ENCODE data around the gene RPL15.
"Not testable (repeated sequence)": the region's sequence is repeated elsewhere in the genome, so short reads cannot be mapped to it uniquely, and the experiment has no call there.

Gene RPL15

DNA sequence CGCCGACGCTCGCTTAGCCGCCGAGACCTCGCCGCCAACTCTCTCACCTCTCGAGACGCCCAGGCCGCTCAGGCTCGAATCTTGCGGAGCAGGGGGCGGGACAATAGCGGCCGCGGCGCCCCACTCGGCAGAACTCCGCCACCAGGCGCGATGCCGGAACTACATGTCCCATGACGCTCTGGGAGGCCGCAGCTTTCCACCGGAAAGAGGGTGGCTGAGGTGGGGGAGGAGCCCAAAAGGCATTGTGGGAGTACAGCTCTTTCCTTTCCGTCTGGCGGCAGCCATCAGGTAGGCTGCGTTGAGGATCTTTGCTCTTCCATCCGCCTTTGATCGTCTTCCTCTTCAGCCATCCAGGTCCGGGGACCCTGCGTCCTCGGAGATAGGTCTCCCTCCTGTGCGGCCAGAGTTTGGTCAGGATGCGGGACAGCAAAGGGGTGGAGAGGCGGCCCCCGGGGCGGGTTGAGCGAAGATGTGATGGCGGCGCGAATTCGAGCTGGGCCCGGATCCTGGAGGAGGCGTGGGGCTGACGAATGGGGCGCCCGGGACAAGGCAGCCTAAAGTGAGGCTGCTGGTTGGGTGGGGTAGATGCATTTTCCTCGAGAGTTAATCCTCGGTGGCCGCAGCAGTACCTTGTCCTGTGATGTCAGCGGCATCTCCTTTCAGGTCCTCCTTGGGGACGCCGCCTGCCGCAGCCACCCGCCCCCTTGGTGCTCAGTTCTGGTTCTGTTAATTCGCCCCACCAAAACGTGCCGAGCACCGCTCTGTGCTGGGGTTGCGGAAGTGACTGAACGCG, at the start of gene RPL15, which contains the start of gene NKIRAS1:
TSS of gene RPL15 (plus strand) at position 247 of the 793 bp plus-strand sequence. CDS start 728 bp downstream, outside the sequence.
TSS of gene NKIRAS1 (minus strand) at position 105 of the 793 bp plus-strand sequence. CDS start 6,086 bp downstream, outside the sequence.
- DNase-seq (ENCODE audit: low read depth), result peak; percentile 95

DNA sequence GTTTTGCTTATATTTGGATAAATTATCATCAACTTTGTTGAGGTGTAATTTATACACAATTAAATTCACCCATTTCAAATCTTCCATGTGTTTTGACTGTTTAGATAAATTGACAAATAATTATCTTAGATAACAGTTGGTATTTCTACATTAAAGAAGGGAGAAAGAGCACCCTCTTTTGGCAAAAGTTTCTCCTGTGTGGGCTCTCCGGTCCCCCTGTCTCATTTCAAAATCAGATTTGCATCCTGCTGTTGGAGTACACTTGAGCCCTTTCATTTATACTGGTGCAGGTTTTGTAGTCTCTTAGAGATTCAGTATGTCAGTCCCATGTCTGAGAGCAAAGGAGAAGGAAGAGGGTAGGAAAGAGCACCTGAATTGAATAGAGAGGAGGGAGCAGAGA, 49.5 kb upstream of the RPL15 start:
- DNase-seq (ENCODE audit: low read depth), result no peak

DNA sequence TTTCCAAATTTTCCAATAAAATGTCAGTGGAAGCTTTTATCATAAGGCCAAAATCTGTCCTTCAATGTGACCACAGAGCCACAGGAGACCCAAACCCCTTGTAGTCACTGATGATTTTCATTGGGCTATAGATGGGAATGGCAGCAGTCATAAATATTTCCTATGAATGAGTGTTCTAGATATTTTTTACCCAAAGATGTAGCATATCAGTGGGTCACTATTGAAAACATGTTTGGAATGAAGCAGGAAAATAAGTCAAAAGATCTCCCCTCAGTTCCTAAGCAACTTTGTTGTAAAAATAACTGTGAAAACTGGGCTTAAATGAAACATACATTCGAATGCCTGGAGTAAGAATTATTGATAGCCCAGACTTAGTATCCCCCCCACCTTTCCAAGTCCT, 49.1 kb upstream of the RPL15 start:
- no peak for DNase-seq (ENCODE audit: low read depth)

- DNase-seq (ENCODE audit: low read depth), result no peak
Measured at GRCh38 chr3:23869977-23870662, 46.8 kb upstream of the RPL15 start.

GRCh38 chr3:23870663-23871043, 46.3 kb upstream of the RPL15 start:
- not testable (repeated sequence) for DNase-seq (ENCODE audit: low read depth)

DNA sequence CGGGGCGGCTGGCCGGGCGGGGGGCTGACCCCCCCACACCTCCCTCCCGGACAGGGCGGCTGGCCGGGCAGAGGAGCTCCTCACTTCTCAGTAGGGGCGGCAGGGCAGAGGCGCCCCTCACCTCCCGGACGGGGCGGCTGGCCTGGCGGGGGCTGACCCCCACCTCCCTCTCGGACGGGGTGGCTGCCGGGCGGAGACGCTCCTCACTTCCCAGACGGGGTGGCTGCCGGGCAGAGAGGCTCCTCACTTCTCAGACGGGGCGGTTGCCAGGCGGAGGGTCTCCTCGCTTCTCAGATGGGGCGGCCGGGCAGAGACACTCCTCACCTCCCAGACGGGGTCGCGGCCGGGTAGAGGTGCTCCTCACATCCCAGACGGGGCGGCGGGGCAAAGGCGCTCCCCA, 45.6 kb upstream of the RPL15 start:
- not testable (repeated sequence) for DNase-seq (ENCODE audit: low read depth)

- no peak for DNase-seq (ENCODE audit: low read depth)
Measured at GRCh38 chr3:23872330-23872729, 44.6 kb upstream of the RPL15 start.

GRCh38 chr3:23873941-23874340, 43.0 kb upstream of the RPL15 start:
- no peak for DNase-seq (ENCODE audit: low read depth)

DNA sequence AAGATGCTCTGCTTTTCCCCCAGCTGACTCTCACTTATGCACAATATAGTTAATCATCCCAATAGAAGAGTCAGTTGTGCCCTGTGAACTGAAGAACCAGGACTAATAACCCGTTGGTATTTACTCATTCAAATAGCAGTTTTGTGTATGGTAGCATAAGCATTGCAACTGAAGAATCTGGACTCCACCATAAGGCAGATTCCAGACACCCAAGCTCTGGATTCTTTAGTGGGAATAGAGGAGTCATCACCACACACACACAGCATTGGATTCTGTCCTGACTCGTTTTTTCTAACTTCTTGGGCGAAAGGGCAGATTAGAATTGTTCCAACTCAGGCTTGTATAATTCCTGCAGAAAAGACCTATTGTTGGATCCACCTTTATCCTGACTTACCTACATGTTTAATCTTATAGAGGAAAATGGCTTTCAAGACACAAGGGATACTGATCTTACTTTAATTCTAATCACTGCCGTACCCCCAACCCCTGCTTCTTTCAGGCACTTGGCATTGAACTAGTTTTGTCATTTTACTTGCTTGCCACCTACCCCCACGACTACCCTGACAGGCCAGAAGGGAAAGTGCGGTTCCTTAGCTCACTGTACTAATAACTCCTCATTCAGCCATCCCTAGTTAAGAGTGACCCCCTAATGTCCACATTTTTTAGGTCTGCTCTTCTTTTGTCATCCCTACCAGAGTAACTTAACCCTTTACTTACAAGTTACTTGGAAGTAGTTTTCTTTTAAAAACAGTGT, 42.4 kb upstream of the RPL15 start:
- no peak for DNase-seq (ENCODE audit: low read depth)

- no peak for DNase-seq (ENCODE audit: low read depth)
Measured at GRCh38 chr3:23875113-23875725, 41.7 kb upstream of the RPL15 start.

GRCh38 chr3:23876923-23877322, 40.0 kb upstream of the RPL15 start:
- DNase-seq (ENCODE audit: low read depth), result no peak

DNA sequence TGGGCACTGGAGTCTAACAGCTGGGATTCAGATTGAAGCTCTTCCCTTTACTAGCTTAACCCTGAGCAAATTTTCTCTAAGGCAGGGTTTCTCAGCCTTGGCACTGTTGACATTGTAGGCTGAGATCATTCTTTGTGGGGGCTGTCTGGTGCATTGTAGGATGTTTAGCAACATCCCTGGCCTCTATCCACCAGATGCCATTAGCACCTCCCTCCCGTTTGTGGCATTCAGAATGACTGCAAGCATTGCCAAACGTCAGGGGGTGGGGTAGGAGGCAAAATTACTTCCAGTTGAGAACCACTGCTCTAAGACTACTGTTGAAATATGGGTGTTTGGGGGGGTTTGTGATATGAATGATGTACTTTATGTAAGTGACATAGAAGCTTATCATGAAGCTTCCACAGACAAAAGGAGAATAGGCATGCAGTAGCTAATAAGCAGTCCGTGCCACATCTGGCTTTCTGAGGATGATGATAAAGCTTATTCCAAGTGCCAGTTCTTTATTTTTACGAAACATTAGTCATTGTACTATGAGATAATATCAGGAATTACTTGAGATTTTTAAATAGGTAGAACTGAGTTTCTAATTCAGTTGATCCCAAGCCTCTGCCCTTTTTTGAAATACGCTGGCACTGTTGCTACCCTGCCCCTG, 39.5 kb upstream of the RPL15 start:
- peak; percentile 81 for DNase-seq (ENCODE audit: low read depth)

- DNase-seq (ENCODE audit: low read depth), result no peak
Measured at GRCh38 chr3:23879485-23879884, 37.4 kb upstream of the RPL15 start.

- no peak for DNase-seq (ENCODE audit: low read depth)
Measured at GRCh38 chr3:23880703-23881339, 36.1 kb upstream of the RPL15 start.

GRCh38 chr3:23881993-23882392, 34.9 kb upstream of the RPL15 start:
- DNase-seq (ENCODE audit: low read depth), result not testable (repeated sequence)

GRCh38 chr3:23882487-23882918, 34.4 kb upstream of the RPL15 start:
- no peak for DNase-seq (ENCODE audit: low read depth)

- DNase-seq (ENCODE audit: low read depth), result no peak
Measured at GRCh38 chr3:23884481-23884880, 32.5 kb upstream of the RPL15 start.

DNA sequence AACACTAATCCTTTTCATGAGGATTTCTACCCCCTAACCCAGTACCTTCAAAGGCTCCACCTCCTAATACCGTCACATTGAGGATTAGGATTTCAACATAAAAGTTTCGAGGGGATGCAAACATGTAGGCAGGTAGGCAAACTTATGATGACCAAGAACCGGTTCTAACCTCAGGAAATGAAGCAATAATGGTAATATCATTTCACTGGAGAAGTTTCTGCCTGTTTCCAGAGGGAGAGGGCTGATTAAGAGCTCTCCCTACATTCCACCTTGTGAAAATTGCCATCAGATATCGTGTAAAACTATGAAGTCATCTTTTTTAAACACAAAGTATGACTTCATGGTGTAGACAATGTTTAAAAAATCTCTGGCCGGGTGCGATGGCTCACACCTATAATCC, 31.7 kb upstream of the RPL15 start:
- no peak for DNase-seq (ENCODE audit: low read depth)

GRCh38 chr3:23886311-23886710, 30.6 kb upstream of the RPL15 start:
- no peak for DNase-seq (ENCODE audit: low read depth)

DNA sequence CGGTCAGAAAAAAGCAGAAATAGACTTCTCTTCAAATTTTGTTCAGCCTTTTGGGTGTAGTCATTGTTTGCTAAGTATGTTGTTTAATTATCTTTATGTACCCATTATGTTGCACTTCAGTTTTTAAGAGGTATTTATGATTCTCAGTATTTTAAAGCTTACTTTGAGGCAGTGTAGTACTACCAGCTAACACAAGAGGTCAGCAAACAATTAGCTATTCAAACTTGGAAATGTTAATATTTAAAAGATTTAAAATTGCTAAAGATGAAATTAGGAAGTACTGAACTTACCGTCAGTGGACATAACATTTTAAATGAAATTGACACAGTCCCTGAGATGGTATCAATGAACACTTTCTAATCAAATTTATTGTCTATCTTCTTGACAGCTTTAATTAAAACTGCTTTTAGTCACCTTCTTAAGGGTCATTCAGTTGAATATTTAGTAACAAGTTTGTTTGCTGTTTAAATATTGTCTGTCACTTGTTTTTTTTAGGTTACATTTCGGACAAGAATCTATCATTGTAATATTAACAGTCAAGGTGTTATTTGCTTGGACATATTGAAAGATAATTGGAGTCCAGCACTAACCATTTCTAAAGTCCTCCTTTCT, 28.2 kb upstream of the RPL15 start:
- peak; percentile 26 for DNase-seq (ENCODE audit: low read depth)

- no peak for DNase-seq (ENCODE audit: low read depth)
Measured at GRCh38 chr3:23889386-23889785, 27.5 kb upstream of the RPL15 start.

All from fibroblast of the conjunctiva (primary cell).